ENCODE results near the gene CEPT1.

GRCh38 chr1:111126354-111126753, 13.7 kb upstream of the CEPT1 start:
- TF ChIP-seq CTCF (conservative IDR thresholded peaks at IDR 0.05; ENCODE audit: low read depth, low read length): no peak
- no peak for TF ChIP-seq POLR2A (IDR thresholded peaks at IDR 0.05; ENCODE audit: low read depth, low read length)
- no peak for TF ChIP-seq CEBPB (IDR thresholded peaks at IDR 0.05; ENCODE audit: low read depth, low read length)
- no peak for TF ChIP-seq RFX5 (IDR thresholded peaks at IDR 0.05; ENCODE audit: low read depth, low read length)
- no peak for TF ChIP-seq RCOR1 (IDR thresholded peaks at IDR 0.05; ENCODE audit: insufficient replicate concordance, low read length)
- no peak for TF ChIP-seq MXI1 (IDR thresholded peaks at IDR 0.05; ENCODE audit: borderline replicate concordance, low read depth, low read length)

Measured in IMR-90 (cell line).